ENCODE measurements around the gene GPR27. TPM values are rescaled to one million over a fixed set of nuclear protein-coding genes. Genes with fewer than 3 reads are reported as not detected.
A peak's percentile ranks its signal among the peaks of the same experiment; 100 is the strongest.

The GPR27 gene
- total RNA-seq, 1 donor: not detected

DNA sequence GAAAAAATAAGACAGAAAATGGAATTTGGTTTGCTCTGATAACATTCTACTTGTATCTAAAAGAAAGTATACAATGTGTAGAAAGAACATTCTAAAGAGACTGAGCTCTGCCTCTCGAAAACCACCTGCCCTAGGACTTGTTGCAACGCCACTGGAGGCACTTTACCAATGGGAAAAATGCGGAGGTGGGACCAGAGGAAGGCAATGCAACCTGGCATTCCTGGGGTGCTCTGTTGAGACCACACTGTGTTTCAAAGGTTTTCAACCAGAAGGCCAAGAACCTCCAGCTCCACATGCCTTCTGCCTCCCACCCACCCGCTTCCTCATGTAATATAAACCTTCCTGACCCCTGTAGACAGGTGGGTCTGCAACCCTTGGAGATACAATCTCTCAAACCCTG lies 26.8 kb downstream of the GPR27 start:
- H3K27me3 ChIP-seq (ENCODE audit: insufficient read depth, low read length): peaks cover 52% of the 10 kb centered on the region

DNA sequence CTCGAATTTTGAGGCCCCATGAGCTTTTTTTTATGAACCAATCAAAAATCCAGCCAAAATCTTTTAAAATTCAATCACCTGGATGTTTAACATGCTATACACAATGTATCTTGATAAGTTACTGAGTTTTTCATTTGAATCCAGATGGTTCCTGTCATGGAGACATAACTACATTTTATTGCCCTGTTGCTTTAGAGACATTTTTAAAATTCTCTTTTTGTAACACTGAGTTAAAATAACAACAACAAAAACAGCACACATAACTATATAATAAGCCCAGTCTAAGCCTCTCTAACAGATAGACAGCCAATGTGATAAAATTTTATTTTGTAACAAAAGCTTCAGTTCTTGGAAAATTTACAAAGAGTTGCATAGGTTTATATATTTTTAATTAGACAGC lies 29.5 kb downstream of the GPR27 start:
- TF ChIP-seq, protein P1, sequence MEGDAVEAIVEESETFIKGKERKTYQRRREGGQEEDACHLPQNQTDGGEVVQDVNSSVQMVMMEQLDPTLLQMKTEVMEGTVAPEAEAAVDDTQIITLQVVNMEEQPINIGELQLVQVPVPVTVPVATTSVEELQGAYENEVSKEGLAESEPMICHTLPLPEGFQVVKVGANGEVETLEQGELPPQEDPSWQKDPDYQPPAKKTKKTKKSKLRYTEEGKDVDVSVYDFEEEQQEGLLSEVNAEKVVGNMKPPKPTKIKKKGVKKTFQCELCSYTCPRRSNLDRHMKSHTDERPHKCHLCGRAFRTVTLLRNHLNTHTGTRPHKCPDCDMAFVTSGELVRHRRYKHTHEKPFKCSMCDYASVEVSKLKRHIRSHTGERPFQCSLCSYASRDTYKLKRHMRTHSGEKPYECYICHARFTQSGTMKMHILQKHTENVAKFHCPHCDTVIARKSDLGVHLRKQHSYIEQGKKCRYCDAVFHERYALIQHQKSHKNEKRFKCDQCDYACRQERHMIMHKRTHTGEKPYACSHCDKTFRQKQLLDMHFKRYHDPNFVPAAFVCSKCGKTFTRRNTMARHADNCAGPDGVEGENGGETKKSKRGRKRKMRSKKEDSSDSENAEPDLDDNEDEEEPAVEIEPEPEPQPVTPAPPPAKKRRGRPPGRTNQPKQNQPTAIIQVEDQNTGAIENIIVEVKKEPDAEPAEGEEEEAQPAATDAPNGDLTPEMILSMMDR (IDR thresholded peaks at IDR 0.05; ENCODE audit: extremely low read depth, low read depth, low read length): no peak
- Histone ChIP-seq H3K4me3 (ENCODE audit: insufficient read depth, low read length) (no peak overlapping the region), H3K27me3 (ENCODE audit: insufficient read depth, low read length) (peaks cover 78% of the 10 kb centered on the region)

More for the DNA sequence above, 26.8 kb downstream of the GPR27 start:
- TF ChIP-seq, protein P1 (IDR thresholded peaks at IDR 0.05; ENCODE audit: extremely low read depth, low read depth, low read length): no peak
- Histone ChIP-seq H3K79me2 (ENCODE audit: insufficient read depth, low read length) (no peaks in the 10 kb centered on the region), H3K4me3 (ENCODE audit: insufficient read depth, low read length) (no peak overlapping the region), H3K36me3 (ENCODE audit: insufficient read depth, low read length) (no peaks in the 10 kb centered on the region), H3K27ac (ENCODE audit: low read depth, low read length) (no peak overlapping the region), H4K20me1 (ENCODE audit: insufficient read depth, low read length) (no peaks in the 10 kb centered on the region), H2AFZ (ENCODE audit: low read length) (no peak overlapping the region), H3K9me3 (ENCODE audit: low read depth, low read length) (no peaks in the 10 kb centered on the region), H3K4me2 (ENCODE audit: insufficient read depth, low read length) (no peak overlapping the region), H3K4me1 (ENCODE audit: insufficient read depth, low read length) (no peaks in the 10 kb centered on the region)
- no peak for DNase-seq (ENCODE audit: insufficient read length, low spot score, missing footprints)

DNA sequence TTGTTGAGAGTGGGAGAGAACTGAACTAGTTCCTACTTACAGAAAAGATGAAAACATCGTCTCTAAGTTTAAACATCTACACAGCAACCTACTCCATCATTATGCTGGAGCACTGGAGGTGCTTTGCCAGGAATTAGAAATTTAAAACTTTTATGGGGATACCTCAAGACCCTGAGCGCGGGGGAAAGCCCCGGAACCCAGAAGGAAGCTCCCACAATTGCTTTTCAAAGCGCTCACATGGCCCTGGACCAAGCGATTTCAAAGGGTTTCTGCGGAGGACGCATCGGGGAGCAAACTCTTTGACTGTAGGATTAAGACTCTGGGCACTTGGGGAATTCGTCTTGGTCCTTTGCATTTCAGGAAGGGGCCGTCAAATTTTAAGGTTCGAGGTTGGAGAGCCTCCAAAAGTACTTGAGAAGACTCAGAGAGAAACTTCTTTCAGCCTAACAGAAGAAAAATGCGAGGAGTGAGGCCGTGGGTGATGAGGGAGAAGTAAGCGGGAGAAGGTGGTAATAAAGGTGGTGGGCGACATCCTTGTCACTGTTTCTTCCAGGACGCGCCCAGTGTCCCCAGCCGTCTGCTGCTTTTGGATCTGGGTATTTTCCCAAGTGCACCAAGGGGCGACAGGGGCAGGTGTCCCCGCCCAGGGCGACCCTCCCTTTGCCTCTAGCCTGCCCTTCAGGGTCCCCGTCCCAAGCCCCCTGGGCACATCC lies 30.7 kb downstream of the GPR27 start:
- no peak overlapping the region for H3K4me3 ChIP-seq (ENCODE audit: insufficient read depth, low read length)

More for the DNA sequence above, 29.5 kb downstream of the GPR27 start:
- no peak overlapping the region for H3K4me2 ChIP-seq (ENCODE audit: insufficient read depth, low read length)
- no peaks in the 10 kb centered on the region for H3K4me1 ChIP-seq (ENCODE audit: insufficient read depth, low read length)
- peak; percentile 48 for DNase-seq (ENCODE audit: insufficient read length, low spot score, missing footprints)
- H3K9me3 ChIP-seq (ENCODE audit: low read depth, low read length): no peaks in the 10 kb centered on the region
- H4K20me1 ChIP-seq (ENCODE audit: insufficient read depth, low read length): no peaks in the 10 kb centered on the region
- no peaks in the 10 kb centered on the region for H3K79me2 ChIP-seq (ENCODE audit: insufficient read depth, low read length)
- H2AFZ ChIP-seq (ENCODE audit: low read length): no peak overlapping the region
- H3K27ac ChIP-seq (ENCODE audit: low read depth, low read length): no peak overlapping the region
- H3K36me3 ChIP-seq (ENCODE audit: insufficient read depth, low read length): no peaks in the 10 kb centered on the region

DNA sequence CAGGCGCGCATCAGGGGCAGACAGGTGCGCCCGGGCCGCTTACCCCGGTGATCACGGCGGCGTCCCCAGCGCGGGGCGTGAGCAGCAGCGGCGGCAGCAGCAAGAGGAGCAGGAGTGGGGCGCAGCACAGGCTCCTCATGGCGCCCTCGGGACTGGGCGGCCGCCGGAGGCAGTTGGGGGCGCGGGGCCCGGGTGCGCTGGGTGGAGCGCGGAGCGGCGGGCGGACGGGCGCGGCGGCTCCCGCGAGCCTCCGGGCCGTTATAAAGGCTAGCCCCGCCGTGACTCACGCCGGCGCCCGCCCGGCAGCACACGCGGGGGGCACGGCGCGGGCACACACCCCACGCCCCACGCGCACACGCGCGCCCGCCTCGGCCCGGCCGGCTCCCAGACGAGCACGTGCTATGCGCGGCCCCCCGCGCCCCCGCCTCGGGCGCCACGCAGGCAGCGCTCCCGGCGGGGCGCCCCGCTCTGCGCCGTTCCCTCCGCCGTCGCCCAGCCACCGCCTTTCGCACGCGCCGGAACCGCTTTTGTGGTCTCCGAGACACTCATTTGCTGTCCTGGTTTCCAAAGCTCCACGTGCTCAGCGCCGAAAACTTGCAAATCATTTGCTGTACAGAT lies 31.4 kb downstream of the GPR27 start, which contains the start of gene PROK2:
Gene PROK2 (minus strand): TSS at position 235 of the 618 bp plus-strand sequence. CDS start 96 bp downstream, at position 139.
- peak; percentile 79 for DNase-seq (ENCODE audit: insufficient read length, low spot score, missing footprints)
- Histone ChIP-seq H3K4me1 (ENCODE audit: insufficient read depth, low read length) (no peaks in the 10 kb centered on the region), H4K20me1 (ENCODE audit: insufficient read depth, low read length) (no peaks in the 10 kb centered on the region), H3K4me3 (ENCODE audit: insufficient read depth, low read length) (no peak within 1 kb of the TSS), H2AFZ (ENCODE audit: low read length) (no peak within 1 kb of the TSS), H3K27me3 (ENCODE audit: insufficient read depth, low read length) (peaks cover 79% of the 10 kb centered on the region), H3K9me3 (ENCODE audit: low read depth, low read length) (no peaks in the 10 kb centered on the region), H3K27ac (ENCODE audit: low read depth, low read length) (no peak within 1 kb of the TSS), H3K36me3 (ENCODE audit: insufficient read depth, low read length) (no peaks in the 10 kb centered on the region), H3K79me2 (ENCODE audit: insufficient read depth, low read length) (no peaks in the 10 kb centered on the region), H3K4me2 (ENCODE audit: insufficient read depth, low read length) (no peak within 1 kb of the TSS)
- TF ChIP-seq, protein P1 (IDR thresholded peaks at IDR 0.05; ENCODE audit: extremely low read depth, low read depth, low read length): no peak

More for the DNA sequence above, 30.7 kb downstream of the GPR27 start:
- H3K4me2 ChIP-seq (ENCODE audit: insufficient read depth, low read length): no peak overlapping the region
- peaks cover 80% of the 10 kb centered on the region for H3K27me3 ChIP-seq (ENCODE audit: insufficient read depth, low read length)
- no peak overlapping the region for H3K27ac ChIP-seq (ENCODE audit: low read depth, low read length)
- H3K79me2 ChIP-seq (ENCODE audit: insufficient read depth, low read length): no peaks in the 10 kb centered on the region
- no peak overlapping the region for H2AFZ ChIP-seq (ENCODE audit: low read length)
- no peaks in the 10 kb centered on the region for H4K20me1 ChIP-seq (ENCODE audit: insufficient read depth, low read length)
- no peaks in the 10 kb centered on the region for H3K9me3 ChIP-seq (ENCODE audit: low read depth, low read length)
- H3K4me1 ChIP-seq (ENCODE audit: insufficient read depth, low read length): no peaks in the 10 kb centered on the region
- H3K36me3 ChIP-seq (ENCODE audit: insufficient read depth, low read length): no peaks in the 10 kb centered on the region
- TF ChIP-seq, protein P1 (IDR thresholded peaks at IDR 0.05; ENCODE audit: extremely low read depth, low read depth, low read length): no peak
- peak; percentile 29 for DNase-seq (ENCODE audit: insufficient read length, low spot score, missing footprints)
